Measurements from ENCODE around the gene TTC23.

TTC23 gene

DNA sequence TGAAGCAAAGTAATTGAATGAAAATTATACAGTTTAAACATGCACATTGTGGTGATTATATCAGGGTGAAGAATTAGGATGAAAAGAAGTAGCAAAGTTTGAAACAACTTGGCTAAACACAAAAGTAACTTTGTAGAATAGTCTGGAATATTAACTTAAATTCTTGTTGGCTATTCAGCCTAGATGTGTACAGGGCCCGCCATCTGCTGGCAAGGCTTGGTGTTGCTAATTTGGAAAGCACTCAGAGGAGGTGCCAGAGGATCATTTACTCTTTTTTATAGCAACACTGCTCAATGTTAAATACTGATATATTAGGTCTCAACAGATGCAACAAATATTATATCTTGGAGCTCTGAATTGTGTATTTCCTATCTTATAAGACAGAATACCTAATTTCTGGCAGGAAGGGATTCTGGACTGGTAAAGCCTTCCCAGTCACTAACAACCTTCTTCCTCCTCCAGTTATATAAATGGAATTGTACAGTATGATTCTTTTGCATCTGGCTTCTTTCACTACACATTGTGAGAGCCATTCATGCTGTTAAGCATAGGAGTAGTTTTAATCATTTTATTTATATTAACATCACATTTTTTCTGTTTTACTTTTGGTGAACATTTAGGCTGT, 36.1 kb downstream of the TTC23 start:
- Histone ChIP-seq H2BK15ac (ENCODE audit: low read depth, poor library complexity, severe bottlenecking) (no peak overlapping the region), H3K27me3 (ENCODE audit: control insufficient read depth in 1 of 2, insufficient read depth in 1 of 2, low read length in 2 of 2) (no peaks in the 10 kb centered on the region), H4K8ac (ENCODE audit: low read length) (no peak overlapping the region), H3K9ac (ENCODE audit: low read length) (no peak overlapping the region), H3K27ac (ENCODE audit: low read length, poor library complexity, severe bottlenecking) (no peak overlapping the region), H3K79me1 (replicated peaks; ENCODE audit: low read length, poor library complexity, severe bottlenecking) (peaks cover 4% of the 10 kb centered on the region), H2BK12ac (ENCODE audit: low read length in 2 of 2) (no peak overlapping the region), H3K4me2 (ENCODE audit: low read length, poor library complexity, severe bottlenecking) (no peak overlapping the region), H3K4me1 (ENCODE audit: control insufficient read depth, insufficient read depth, low read depth, low read length) (peaks cover 7% of the 10 kb centered on the region), H3K4ac (ENCODE audit: low read depth in 1 of 2, low read length in 2 of 2) (no peak overlapping the region), H4K91ac (ENCODE audit: low read length) (no peak overlapping the region), H3K14ac (ENCODE audit: low read length in 2 of 2) (no peak overlapping the region), H3K9me3 (ENCODE audit: control insufficient read depth, low read length) (no peaks in the 10 kb centered on the region), H3K18ac (ENCODE audit: low read depth in 1 of 2, low read length in 2 of 2) (no peak overlapping the region), H3K23ac (ENCODE audit: low read length in 2 of 2) (no peak overlapping the region), H2BK5ac (ENCODE audit: low read depth, low read length, poor library complexity, severe bottlenecking) (no peak overlapping the region), H2BK120ac (ENCODE audit: low read depth, low read length) (no peak overlapping the region), H2AK5ac (ENCODE audit: low read length, severe bottlenecking) (no peak overlapping the region), H3K36me3 (ENCODE audit: control insufficient read depth in 1 of 2, insufficient read depth in 2 of 2, low read depth in 1 of 2, low read length in 2 of 2) (peaks cover 5 to 36% of the 10 kb centered on the region in 2 experiments), H2AFZ (ENCODE audit: low read depth, low read length) (no peak overlapping the region), H3K4me3 (ENCODE audit: insufficient read depth in 1 of 2, low read depth in 1 of 2, low read length in 2 of 2) (no peak overlapping the region)
- DNase-seq: peak; percentile 76
- no CpG with 5 or more reads among the region's 1 CpG for WGBS

DNA sequence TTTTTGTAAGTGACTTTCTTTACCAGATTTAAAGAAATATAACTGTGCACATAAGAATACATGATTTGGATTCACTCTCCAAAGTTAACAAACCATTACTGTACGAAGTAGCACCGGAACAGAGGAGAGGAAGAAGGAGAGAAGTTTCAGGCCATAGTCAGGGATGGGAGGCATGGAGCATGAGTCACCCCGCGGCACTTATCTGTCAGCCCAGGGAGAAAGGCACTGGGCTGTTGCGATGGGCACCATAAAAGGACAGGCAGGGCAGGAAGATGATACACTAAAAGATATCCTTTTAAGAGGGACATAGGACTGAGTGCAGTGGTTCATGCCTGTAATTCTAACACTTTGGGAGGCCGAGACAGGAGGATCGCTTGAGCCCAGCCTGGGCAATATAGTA, 37.0 kb downstream of the TTC23 start:
- H4K91ac ChIP-seq (ENCODE audit: low read length): no peak overlapping the region
- H3K4ac ChIP-seq (ENCODE audit: low read depth in 1 of 2, low read length in 2 of 2): peak overlapping the region in 1 of 2 experiments; percentile 35
- DNase-seq: peak; percentile 89
- peak overlapping the region; percentile 73 for H3K27ac ChIP-seq (ENCODE audit: low read length, poor library complexity, severe bottlenecking)
- H2AK5ac ChIP-seq (ENCODE audit: low read length, severe bottlenecking): no peak overlapping the region
- no peak overlapping the region for H3K4me3 ChIP-seq (ENCODE audit: insufficient read depth in 1 of 2, low read depth in 1 of 2, low read length in 2 of 2)
- H4K8ac ChIP-seq (ENCODE audit: low read length): no peak overlapping the region
- H2BK5ac ChIP-seq (ENCODE audit: low read depth, low read length, poor library complexity, severe bottlenecking): no peak overlapping the region
- H3K14ac ChIP-seq (ENCODE audit: low read length in 2 of 2): no peak overlapping the region
- H3K4me1 ChIP-seq (ENCODE audit: control insufficient read depth, insufficient read depth, low read depth, low read length): peaks cover 7% of the 10 kb centered on the region
- H3K4me2 ChIP-seq (ENCODE audit: low read length, poor library complexity, severe bottlenecking): no peak overlapping the region
- H3K9me3 ChIP-seq (ENCODE audit: control insufficient read depth, low read length): no peaks in the 10 kb centered on the region
- no peak overlapping the region for H2BK15ac ChIP-seq (ENCODE audit: low read depth, poor library complexity, severe bottlenecking)
- no peaks in the 10 kb centered on the region for H3K27me3 ChIP-seq (ENCODE audit: control insufficient read depth in 1 of 2, insufficient read depth in 1 of 2, low read length in 2 of 2)
- H3K36me3 ChIP-seq (ENCODE audit: control insufficient read depth in 1 of 2, insufficient read depth in 2 of 2, low read depth in 1 of 2, low read length in 2 of 2): peaks cover 2 to 31% of the 10 kb centered on the region in 2 experiments
- peak overlapping the region; percentile 49 to 56 for H2BK12ac ChIP-seq (ENCODE audit: low read length in 2 of 2)
- no peak overlapping the region for H3K18ac ChIP-seq (ENCODE audit: low read depth in 1 of 2, low read length in 2 of 2)
- WGBS: 14% methylated on average over 7 of the region's 7 CpGs
- H3K79me1 ChIP-seq (replicated peaks; ENCODE audit: low read length, poor library complexity, severe bottlenecking): peaks cover 4% of the 10 kb centered on the region
- no peak overlapping the region for H3K23ac ChIP-seq (ENCODE audit: low read length in 2 of 2)
- no peak overlapping the region for H2BK120ac ChIP-seq (ENCODE audit: low read depth, low read length)
- H2AFZ ChIP-seq (ENCODE audit: low read depth, low read length): no peak overlapping the region
- no peak overlapping the region for H3K9ac ChIP-seq (ENCODE audit: low read length)

DNA sequence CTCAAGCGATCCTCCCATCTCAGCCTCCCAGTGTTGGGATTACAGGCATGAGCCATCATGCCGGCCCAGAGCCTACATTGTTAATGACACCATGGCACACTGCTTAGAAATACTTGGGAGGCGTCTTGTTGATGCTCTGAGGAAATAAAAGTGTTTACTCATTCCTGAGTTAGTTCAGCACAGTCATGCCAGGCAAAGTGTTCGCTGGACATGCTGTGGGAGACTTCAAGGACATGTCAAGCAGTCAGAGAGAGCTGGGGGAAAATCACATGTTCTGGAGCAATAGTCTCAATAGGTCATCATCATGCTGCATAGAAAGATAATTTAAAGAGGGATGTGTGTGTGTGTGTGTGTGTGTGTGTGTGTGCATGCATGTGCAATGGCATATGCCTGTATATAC, 37.5 kb downstream of the TTC23 start:
- Histone ChIP-seq H3K9ac (ENCODE audit: low read length) (no peak overlapping the region), H3K27me3 (ENCODE audit: control insufficient read depth in 1 of 2, insufficient read depth in 1 of 2, low read length in 2 of 2) (no peaks in the 10 kb centered on the region), H2BK15ac (ENCODE audit: low read depth, poor library complexity, severe bottlenecking) (peak overlapping the region; percentile 80), H3K27ac (ENCODE audit: low read length, poor library complexity, severe bottlenecking) (peak overlapping the region; percentile 29), H3K4ac (ENCODE audit: low read depth in 1 of 2, low read length in 2 of 2) (no peak overlapping the region), H2BK120ac (ENCODE audit: low read depth, low read length) (no peak overlapping the region), H3K79me1 (replicated peaks; ENCODE audit: low read length, poor library complexity, severe bottlenecking) (peaks cover 4% of the 10 kb centered on the region), H3K4me2 (ENCODE audit: low read length, poor library complexity, severe bottlenecking) (no peak overlapping the region), H2BK12ac (ENCODE audit: low read length in 2 of 2) (no peak overlapping the region), H3K36me3 (ENCODE audit: control insufficient read depth in 1 of 2, insufficient read depth in 2 of 2, low read depth in 1 of 2, low read length in 2 of 2) (peaks cover 2 to 30% of the 10 kb centered on the region in 2 experiments), H4K8ac (ENCODE audit: low read length) (no peak overlapping the region), H2AK5ac (ENCODE audit: low read length, severe bottlenecking) (no peak overlapping the region), H3K14ac (ENCODE audit: low read length in 2 of 2) (no peak overlapping the region), H2BK5ac (ENCODE audit: low read depth, low read length, poor library complexity, severe bottlenecking) (no peak overlapping the region), H3K4me3 (ENCODE audit: insufficient read depth in 1 of 2, low read depth in 1 of 2, low read length in 2 of 2) (no peak overlapping the region), H2AFZ (ENCODE audit: low read depth, low read length) (no peak overlapping the region), H3K23ac (ENCODE audit: low read length in 2 of 2) (no peak overlapping the region), H3K4me1 (ENCODE audit: control insufficient read depth, insufficient read depth, low read depth, low read length) (peaks cover 7% of the 10 kb centered on the region), H3K18ac (ENCODE audit: low read depth in 1 of 2, low read length in 2 of 2) (peak overlapping the region in 1 of 2 experiments; percentile 56), H4K91ac (ENCODE audit: low read length) (no peak overlapping the region), H3K9me3 (ENCODE audit: control insufficient read depth, low read length) (no peaks in the 10 kb centered on the region)
- WGBS: 32% methylated on average over 4 of the region's 4 CpGs
- peak; percentile 94 for DNase-seq

DNA sequence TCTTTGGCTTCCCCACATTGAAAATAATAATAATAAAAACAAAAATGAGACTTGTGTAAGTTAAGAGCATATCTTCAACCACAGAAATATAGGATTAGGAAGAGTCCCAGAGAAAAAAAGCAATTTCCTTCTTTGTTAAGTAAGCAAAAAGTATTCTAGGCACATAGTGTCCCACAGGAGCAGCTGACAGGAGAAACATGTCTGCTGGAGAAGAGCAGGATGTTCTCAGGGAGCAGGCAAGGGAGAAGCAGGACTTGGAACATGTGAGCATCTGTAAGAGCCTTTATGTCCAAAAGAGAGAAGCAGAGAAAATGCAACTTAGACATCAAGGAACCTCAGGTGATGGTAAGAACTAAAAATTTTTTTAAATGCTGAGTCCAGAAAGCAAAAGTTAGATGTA, 39.0 kb downstream of the TTC23 start:
- H3K9ac ChIP-seq (ENCODE audit: low read length): no peak overlapping the region
- no peak overlapping the region for H2BK120ac ChIP-seq (ENCODE audit: low read depth, low read length)
- H3K36me3 ChIP-seq (ENCODE audit: control insufficient read depth in 1 of 2, insufficient read depth in 2 of 2, low read depth in 1 of 2, low read length in 2 of 2): peaks cover 2 to 31% of the 10 kb centered on the region in 2 experiments
- DNase-seq: no peak
- H3K27ac ChIP-seq (ENCODE audit: low read length, poor library complexity, severe bottlenecking): no peak overlapping the region
- no peaks in the 10 kb centered on the region for H3K27me3 ChIP-seq (ENCODE audit: control insufficient read depth in 1 of 2, insufficient read depth in 1 of 2, low read length in 2 of 2)
- H3K18ac ChIP-seq (ENCODE audit: low read depth in 1 of 2, low read length in 2 of 2): no peak overlapping the region
- H3K23ac ChIP-seq (ENCODE audit: low read length in 2 of 2): no peak overlapping the region
- H4K91ac ChIP-seq (ENCODE audit: low read length): no peak overlapping the region
- H4K8ac ChIP-seq (ENCODE audit: low read length): no peak overlapping the region
- no peaks in the 10 kb centered on the region for H3K9me3 ChIP-seq (ENCODE audit: control insufficient read depth, low read length)
- no peak overlapping the region for H2AK5ac ChIP-seq (ENCODE audit: low read length, severe bottlenecking)
- peaks cover 7% of the 10 kb centered on the region for H3K4me1 ChIP-seq (ENCODE audit: control insufficient read depth, insufficient read depth, low read depth, low read length)
- H3K4me3 ChIP-seq (ENCODE audit: insufficient read depth in 1 of 2, low read depth in 1 of 2, low read length in 2 of 2): no peak overlapping the region
- H2BK12ac ChIP-seq (ENCODE audit: low read length in 2 of 2): no peak overlapping the region
- no peak overlapping the region for H3K4me2 ChIP-seq (ENCODE audit: low read length, poor library complexity, severe bottlenecking)
- H3K14ac ChIP-seq (ENCODE audit: low read length in 2 of 2): no peak overlapping the region
- H2BK15ac ChIP-seq (ENCODE audit: low read depth, poor library complexity, severe bottlenecking): no peak overlapping the region
- H2BK5ac ChIP-seq (ENCODE audit: low read depth, low read length, poor library complexity, severe bottlenecking): no peak overlapping the region
- no peak overlapping the region for H2AFZ ChIP-seq (ENCODE audit: low read depth, low read length)
- H3K79me1 ChIP-seq (replicated peaks; ENCODE audit: low read length, poor library complexity, severe bottlenecking): peaks cover 4% of the 10 kb centered on the region
- no peak overlapping the region for H3K4ac ChIP-seq (ENCODE audit: low read depth in 1 of 2, low read length in 2 of 2)
